Upper lobe of left lung (tissue), 4 donors: ENCODE measurements around the gene RAPGEF1.

Experiments used
- CTCF ChIP-seq, 6 experiments: fragments of 450-650 bp in 4 of 6; fragments of 200-600 bp in 2 of 6; sonication (generic) in 2 of 6; IDR thresholded peaks; one replicate each; pipeline ENCODE4 v1.5.1; 2016 to 2019; ENCODE audit warnings: antibody characterized with exemption in 6 of 6
- EP300 ChIP-seq, 4 donors: sonication (generic); formaldehyde crosslinking; IDR thresholded peaks; one replicate each; pipeline ENCODE4 v1.5.1; 2017; ENCODE audit warnings: antibody characterized with exemption in 4 of 4, control low read depth in 2 of 4
- POLR2A ChIP-seq, 4 donors: fragments of 450-650 bp; IDR thresholded peaks; one replicate each; pipeline ENCODE4 v1.5.1; 2016 to 2017; ENCODE audit warnings: antibody characterized with exemption in 4 of 4, mild to moderate bottlenecking in 2 of 4
- POLR2AphosphoS5 ChIP-seq, 2 donors: sonication (generic); formaldehyde crosslinking; IDR thresholded peaks; one replicate each; pipeline ENCODE4 v1.5.1; 2017; ENCODE audit warnings: antibody characterized with exemption in 2 of 2

GRCh38 chr9:131593936-131594665 lies 145.8 kb downstream of the RAPGEF1 start:
- TF ChIP-seq CTCF (IDR thresholded peaks at IDR 0.05), result no peak
- no peak for TF ChIP-seq POLR2AphosphoS5 (IDR thresholded peaks at IDR 0.05)
- TF ChIP-seq EP300 (IDR thresholded peaks at IDR 0.05), result no peak
- no peak for TF ChIP-seq POLR2A (IDR thresholded peaks at IDR 0.05)
